ENCODE measurements around the gene ENPP1.
"Not testable (repeated sequence)": the region's sequence is repeated elsewhere in the genome, so short reads cannot be mapped to it uniquely, and the experiment has no call there.

ENPP1 gene

DNA sequence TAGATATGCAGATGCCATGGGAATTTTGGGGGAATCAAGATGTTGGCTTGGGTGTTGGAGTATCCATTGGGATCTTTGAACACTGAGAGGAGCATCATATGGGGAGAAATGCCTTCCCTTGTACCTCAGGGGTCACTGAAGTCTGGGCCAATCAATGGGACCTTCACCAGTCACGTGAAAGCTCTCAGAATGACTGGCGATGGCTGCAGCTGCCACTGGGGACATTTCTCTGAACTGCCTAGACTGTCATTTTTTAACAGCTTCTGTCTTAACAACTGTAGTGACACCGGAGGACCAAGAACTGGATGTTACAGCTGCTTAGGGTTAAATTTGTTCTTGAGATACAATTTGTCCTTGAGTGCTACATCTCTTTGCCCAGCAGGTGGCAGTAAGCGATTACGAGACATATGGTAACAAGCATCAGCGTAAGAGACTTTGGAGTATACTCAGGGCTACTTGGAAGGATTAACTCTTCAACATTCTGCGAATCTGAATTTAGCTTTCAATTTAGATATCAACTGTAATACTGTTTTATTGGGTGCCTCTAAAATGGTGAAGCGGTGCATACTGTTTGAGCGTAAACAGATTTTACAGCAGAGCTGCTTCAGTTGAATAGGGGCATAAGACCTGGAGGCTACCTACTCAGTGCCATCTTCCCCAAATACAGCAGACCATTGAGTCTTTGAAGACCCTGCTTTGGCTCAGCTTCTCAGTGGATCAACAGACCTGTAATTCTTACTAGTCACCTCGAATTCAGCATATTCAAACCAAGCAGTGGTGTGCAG, 107.3 kb downstream of the ENPP1 start:
- Histone ChIP-seq H3K27me3 (no peaks in the 10 kb centered on the region), H3K4me1 (no peaks in the 10 kb centered on the region), H3K36me3 (no peaks in the 10 kb centered on the region), H3K4me3 (no peak overlapping the region), H3K9me3 (no peaks in the 10 kb centered on the region), H3K27ac (no peak overlapping the region)
- intact Hi-C loops (cut with DNase I; ENCODE audit: low total_unique reads), result no loop called here
- peak; percentile 70 to 81 for DNase-seq
- TF ChIP-seq, protein P1, sequence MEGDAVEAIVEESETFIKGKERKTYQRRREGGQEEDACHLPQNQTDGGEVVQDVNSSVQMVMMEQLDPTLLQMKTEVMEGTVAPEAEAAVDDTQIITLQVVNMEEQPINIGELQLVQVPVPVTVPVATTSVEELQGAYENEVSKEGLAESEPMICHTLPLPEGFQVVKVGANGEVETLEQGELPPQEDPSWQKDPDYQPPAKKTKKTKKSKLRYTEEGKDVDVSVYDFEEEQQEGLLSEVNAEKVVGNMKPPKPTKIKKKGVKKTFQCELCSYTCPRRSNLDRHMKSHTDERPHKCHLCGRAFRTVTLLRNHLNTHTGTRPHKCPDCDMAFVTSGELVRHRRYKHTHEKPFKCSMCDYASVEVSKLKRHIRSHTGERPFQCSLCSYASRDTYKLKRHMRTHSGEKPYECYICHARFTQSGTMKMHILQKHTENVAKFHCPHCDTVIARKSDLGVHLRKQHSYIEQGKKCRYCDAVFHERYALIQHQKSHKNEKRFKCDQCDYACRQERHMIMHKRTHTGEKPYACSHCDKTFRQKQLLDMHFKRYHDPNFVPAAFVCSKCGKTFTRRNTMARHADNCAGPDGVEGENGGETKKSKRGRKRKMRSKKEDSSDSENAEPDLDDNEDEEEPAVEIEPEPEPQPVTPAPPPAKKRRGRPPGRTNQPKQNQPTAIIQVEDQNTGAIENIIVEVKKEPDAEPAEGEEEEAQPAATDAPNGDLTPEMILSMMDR (IDR thresholded peaks at IDR 0.05), result peak; percentile 66 to 86

DNA sequence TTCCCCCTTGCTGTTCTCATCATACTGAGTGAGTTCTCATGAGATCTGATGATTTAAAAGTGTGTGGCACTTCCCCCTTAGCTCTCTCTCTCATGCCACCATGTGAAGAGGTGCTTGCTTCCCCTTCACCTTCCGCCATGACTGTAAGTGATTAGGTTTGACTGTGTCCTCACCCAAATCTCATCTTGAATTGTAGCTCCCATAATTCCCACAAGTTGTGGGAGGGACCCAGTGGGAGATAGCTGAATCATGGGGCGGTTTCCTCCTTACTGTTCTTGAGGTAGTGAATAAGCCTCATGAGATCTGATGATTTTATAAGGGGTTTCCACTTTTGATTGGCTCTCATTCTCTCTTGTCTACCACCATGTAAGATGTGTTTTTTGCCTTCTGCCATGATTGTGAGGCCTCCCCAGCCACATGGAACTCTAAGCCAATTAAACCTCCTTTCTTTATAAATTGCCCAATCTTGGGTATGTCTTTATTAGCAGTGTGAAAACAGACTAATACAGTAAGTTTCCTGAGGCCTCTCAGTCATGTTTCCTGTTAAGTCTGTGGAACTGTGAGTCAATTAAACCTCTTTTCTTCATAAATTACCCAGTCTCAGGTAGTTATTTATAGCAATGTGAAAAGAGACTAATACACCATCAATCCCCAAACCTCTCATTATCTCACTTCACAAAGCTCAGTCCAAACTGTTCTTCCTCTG, 108.4 kb downstream of the ENPP1 start:
- H3K4me1 ChIP-seq; H3K9me3 ChIP-seq; H3K27me3 ChIP-seq; H3K4me3 ChIP-seq; H3K27ac ChIP-seq; DNase-seq; intact Hi-C loops (cut with DNase I; ENCODE audit: low total_unique reads); H3K36me3 ChIP-seq: not testable (repeated sequence)

DNA sequence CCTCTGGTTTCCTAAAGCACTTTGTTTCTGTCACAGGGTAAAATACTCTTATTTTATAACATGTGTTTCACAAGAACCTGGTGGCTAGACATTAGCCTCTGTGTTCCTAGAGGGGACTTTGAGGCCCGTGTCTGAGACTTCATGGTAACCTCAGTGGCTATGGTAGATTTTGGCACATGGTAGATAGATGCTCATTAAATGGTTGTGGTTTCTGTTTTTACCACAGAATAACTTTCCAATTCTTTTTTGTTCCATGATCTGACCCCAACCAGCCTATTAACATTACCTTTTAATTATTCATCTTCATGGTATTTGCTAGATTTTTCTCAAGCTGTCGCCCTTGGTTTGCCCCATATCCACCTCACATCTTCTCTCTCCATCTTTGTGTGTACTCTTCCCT, 109.0 kb downstream of the ENPP1 start:
- intact Hi-C loops (cut with DNase I; ENCODE audit: low total_unique reads), result no loop called here
- no peak for DNase-seq
- TF ChIP-seq, protein P1 (IDR thresholded peaks at IDR 0.05), result no peak
- Histone ChIP-seq H3K4me3 (no peak overlapping the region), H3K27me3 (no peaks in the 10 kb centered on the region), H3K36me3 (no peaks in the 10 kb centered on the region), H3K4me1 (no peaks in the 10 kb centered on the region), H3K9me3 (no peaks in the 10 kb centered on the region), H3K27ac (no peak overlapping the region)

DNA sequence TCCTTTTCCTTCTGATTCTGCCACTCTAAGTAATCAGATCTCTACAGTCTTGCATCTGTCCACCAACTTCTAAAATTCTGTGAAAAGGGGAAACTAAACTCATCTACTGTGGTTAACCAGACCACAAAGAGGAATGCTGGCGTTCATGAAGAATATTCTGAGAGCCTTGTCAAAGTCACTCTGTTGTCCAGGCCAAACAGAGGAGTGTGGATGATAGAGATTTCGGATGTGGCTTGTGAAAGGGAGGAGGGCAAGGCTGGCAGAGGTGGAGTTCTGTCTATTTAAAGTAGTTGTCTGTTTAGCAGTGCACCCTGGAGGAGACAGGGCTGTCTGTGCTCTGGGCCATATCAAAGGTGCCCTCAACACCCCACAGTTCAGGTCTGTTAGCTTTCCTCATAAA, 109.5 kb downstream of the ENPP1 start:
- H3K4me1 ChIP-seq, result no peaks in the 10 kb centered on the region
- no peaks in the 10 kb centered on the region for H3K36me3 ChIP-seq
- H3K9me3 ChIP-seq, result peaks cover 0 to 4% (median 0%) of the 10 kb centered on the region in 3 donors
- intact Hi-C loops (cut with DNase I; ENCODE audit: low total_unique reads), result no loop called here
- no peaks in the 10 kb centered on the region for H3K27me3 ChIP-seq
- no peak for DNase-seq
- no peak overlapping the region for H3K27ac ChIP-seq
- H3K4me3 ChIP-seq, result no peak overlapping the region
- TF ChIP-seq, protein P1 (IDR thresholded peaks at IDR 0.05), result no peak

DNA sequence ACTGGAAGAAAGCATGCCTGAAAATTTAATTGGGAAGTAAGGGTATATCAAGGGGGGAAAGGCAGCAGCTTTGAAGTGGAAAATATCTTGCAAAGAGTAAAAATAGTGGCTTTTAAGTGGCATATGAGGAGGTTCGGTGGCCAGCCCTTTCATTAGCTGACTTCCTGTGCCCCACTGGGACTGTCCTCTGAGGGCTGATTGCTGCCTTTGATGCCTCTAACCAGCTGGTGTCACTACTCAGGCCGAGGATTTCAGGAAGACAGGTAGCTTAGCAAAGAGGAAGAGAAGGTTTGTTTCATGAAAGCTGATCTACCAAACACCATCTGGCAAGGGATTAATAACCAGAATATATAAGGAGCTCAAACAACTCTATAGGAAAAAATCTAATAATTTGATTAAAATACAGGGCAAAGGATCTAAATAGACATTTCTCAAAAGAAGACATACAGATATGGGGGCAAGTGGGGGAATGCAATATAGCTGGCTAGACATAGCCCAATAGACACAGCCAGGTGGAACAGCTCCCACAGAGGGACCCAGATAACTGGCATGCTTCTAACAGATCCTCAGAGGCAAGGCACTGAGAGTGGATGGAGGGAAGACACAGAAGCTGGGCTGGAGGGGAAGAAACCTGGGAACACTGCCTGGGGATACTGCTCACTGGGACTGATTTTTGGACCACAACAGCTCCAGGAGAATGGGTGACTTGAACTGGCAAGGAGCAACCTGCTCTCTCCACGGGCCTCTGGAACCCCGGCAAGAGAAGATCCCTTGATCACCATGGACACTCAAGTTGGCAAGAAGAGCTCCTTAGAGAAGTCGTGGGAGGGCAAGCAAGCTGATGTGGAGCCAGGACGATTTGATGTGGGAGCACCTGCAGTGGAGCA, 110.2 kb downstream of the ENPP1 start:
- no peaks in the 10 kb centered on the region for H3K36me3 ChIP-seq
- no peaks in the 10 kb centered on the region for H3K4me1 ChIP-seq
- no peak overlapping the region for H3K27ac ChIP-seq
- DNase-seq, result no peak
- intact Hi-C loops (cut with DNase I; ENCODE audit: low total_unique reads), result no loop called here
- peaks cover 0 to 6% (median 0%) of the 10 kb centered on the region in 3 donors for H3K9me3 ChIP-seq
- no peak overlapping the region for H3K4me3 ChIP-seq
- no peaks in the 10 kb centered on the region for H3K27me3 ChIP-seq
- TF ChIP-seq, protein P1 (IDR thresholded peaks at IDR 0.05), result no peak
